ENCODE results near the gene PHF20.
"Not testable (repeated sequence)": the region's sequence is repeated elsewhere in the genome, so short reads cannot be mapped to it uniquely, and the experiment has no call there.

PHF20 gene

DNA sequence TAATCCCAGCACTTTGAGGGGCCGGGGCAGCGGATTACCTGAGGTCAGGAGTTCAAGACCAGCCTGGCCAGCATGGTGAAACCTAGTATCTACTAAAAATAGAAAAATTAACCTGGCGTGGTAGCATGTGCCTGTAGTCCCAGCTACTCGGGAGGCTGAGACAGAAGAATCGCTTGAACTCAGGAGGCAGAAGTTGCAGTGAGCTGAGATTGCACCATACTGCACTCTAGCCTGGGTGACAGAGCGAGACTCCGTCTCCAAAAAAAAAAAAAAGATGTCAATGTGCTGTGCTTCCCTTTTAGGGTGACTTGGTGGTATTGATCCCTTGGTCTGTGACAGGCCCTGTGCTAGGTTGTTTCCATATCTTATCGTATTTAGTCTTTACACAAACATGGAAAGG, 79.8 kb downstream of the PHF20 start:
- H3K27ac ChIP-seq (ENCODE audit: low read depth, low read length); H3K9me3 ChIP-seq (ENCODE audit: control insufficient read depth in 5 of 5, low read length in 5 of 5); H3K4me3 ChIP-seq (ENCODE audit: low read depth in 1 of 5, low read length in 5 of 5); H3K9ac ChIP-seq (ENCODE audit: low read length in 5 of 5); H3K4me1 ChIP-seq (ENCODE audit: control insufficient read depth in 5 of 5, insufficient read depth in 5 of 5, low read length in 5 of 5); H3K27me3 ChIP-seq (ENCODE audit: control insufficient read depth in 5 of 5, insufficient read depth in 4 of 5, low read length in 5 of 5): not testable (repeated sequence)
- H3K36me3 ChIP-seq (ENCODE audit: control insufficient read depth in 5 of 5, insufficient read depth in 5 of 5, low read length in 5 of 5) = peaks cover 6 to 21% (median 17%) of the 10 kb centered on the region in 5 donors

DNA sequence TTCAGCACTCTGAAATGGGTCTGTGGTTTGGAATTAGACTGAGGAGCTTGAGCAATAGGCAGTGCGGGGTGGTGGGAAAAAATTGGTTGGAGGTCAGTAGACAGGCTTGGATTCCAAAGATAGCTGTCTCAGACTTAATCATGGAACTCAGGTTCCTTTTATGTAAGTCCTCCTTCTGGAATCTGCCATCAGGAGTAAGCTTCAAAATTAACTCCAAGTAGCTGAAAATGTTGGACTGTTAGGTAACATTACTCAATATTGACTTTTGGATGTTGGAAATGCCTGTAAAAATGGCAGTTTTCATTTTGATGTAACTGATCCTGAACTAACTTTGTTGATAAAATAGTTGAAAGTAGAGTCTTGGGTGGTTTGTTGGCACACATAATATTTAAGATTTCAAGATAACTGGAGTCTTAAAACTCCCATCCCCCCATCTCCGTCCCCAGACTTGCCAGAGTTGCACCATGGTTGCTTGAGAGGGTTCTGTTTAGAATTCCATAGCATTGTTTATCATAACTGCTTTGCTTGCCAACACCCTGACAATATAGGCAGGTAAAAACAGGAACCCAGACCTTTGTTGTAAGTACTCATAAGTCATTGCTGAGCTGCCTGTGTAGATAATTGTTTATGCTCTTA, 83.0 kb downstream of the PHF20 start:
- Histone ChIP-seq H3K4me1 (ENCODE audit: control insufficient read depth in 5 of 5, insufficient read depth in 5 of 5, low read length in 5 of 5) (peaks cover 0 to 5% (median 0%) of the 10 kb centered on the region in 5 donors), H3K36me3 (ENCODE audit: control insufficient read depth in 5 of 5, insufficient read depth in 5 of 5, low read length in 5 of 5) (peaks cover 9 to 19% (median 12%) of the 10 kb centered on the region in 5 donors), H3K27ac (ENCODE audit: low read depth, low read length) (no peak overlapping the region), H3K27me3 (ENCODE audit: control insufficient read depth in 5 of 5, insufficient read depth in 4 of 5, low read length in 5 of 5) (no peaks in the 10 kb centered on the region), H3K4me3 (ENCODE audit: low read depth in 1 of 5, low read length in 5 of 5) (no peak overlapping the region), H3K9ac (ENCODE audit: low read length in 5 of 5) (no peak overlapping the region), H3K9me3 (ENCODE audit: control insufficient read depth in 5 of 5, low read length in 5 of 5) (no peaks in the 10 kb centered on the region)

DNA sequence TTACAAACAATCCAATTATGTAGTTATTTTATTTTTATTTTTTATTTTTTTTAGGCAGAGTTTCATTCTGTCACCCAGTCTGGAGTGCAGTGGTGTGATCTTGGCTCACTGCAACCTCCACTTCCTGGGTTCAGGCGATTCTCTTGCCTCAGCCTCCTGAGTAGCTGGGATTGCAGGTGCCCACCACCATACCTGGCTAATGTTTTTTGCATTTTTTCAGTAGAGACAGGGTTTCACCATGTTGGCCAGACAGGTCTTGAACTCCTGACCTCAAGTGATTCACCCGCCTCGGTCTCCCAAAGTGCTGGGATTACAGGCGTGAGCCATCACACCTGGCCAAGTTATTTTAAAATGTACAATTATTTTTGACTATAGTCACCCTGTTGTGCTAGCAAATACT, 83.8 kb downstream of the PHF20 start:
- H3K4me3 ChIP-seq (ENCODE audit: low read depth in 1 of 5, low read length in 5 of 5); H3K27ac ChIP-seq (ENCODE audit: low read depth, low read length); H3K27me3 ChIP-seq (ENCODE audit: control insufficient read depth in 5 of 5, insufficient read depth in 4 of 5, low read length in 5 of 5); H3K9ac ChIP-seq (ENCODE audit: low read length in 5 of 5); H3K4me1 ChIP-seq (ENCODE audit: control insufficient read depth in 5 of 5, insufficient read depth in 5 of 5, low read length in 5 of 5); H3K9me3 ChIP-seq (ENCODE audit: control insufficient read depth in 5 of 5, low read length in 5 of 5): not testable (repeated sequence)
- H3K36me3 ChIP-seq (ENCODE audit: control insufficient read depth in 5 of 5, insufficient read depth in 5 of 5, low read length in 5 of 5) = peaks cover 8 to 18% (median 11%) of the 10 kb centered on the region in 5 donors

DNA sequence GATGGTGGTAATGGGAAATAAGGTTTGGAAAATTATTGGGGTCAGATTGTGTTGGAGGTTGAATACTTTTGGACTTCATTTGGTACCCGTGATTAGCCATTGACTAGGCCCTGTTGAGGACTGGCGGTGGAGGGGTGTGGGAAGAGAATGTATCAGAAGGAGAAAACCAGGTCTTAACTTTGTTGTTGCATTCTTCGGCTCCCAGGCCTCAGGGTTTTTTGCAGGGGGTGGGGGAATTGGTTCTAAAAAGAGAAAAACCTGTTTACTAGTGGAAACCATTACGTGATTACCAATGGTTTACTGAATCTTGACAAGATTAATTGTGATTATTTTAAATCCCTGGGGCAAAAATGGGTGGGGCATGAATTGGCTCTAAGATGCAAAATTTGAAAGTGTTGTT, 85.1 kb downstream of the PHF20 start:
- H3K9ac ChIP-seq (ENCODE audit: low read length in 5 of 5) = no peak overlapping the region
- peaks cover 4 to 15% (median 10%) of the 10 kb centered on the region in 5 donors for H3K36me3 ChIP-seq (ENCODE audit: control insufficient read depth in 5 of 5, insufficient read depth in 5 of 5, low read length in 5 of 5)
- no peaks in the 10 kb centered on the region for H3K9me3 ChIP-seq (ENCODE audit: control insufficient read depth in 5 of 5, low read length in 5 of 5)
- H3K27ac ChIP-seq (ENCODE audit: low read depth, low read length) = no peak overlapping the region
- no peak overlapping the region for H3K4me3 ChIP-seq (ENCODE audit: low read depth in 1 of 5, low read length in 5 of 5)
- no peaks in the 10 kb centered on the region for H3K27me3 ChIP-seq (ENCODE audit: control insufficient read depth in 5 of 5, insufficient read depth in 4 of 5, low read length in 5 of 5)
- H3K4me1 ChIP-seq (ENCODE audit: control insufficient read depth in 5 of 5, insufficient read depth in 5 of 5, low read length in 5 of 5) = peaks cover 0 to 2% (median 0%) of the 10 kb centered on the region in 5 donors

DNA sequence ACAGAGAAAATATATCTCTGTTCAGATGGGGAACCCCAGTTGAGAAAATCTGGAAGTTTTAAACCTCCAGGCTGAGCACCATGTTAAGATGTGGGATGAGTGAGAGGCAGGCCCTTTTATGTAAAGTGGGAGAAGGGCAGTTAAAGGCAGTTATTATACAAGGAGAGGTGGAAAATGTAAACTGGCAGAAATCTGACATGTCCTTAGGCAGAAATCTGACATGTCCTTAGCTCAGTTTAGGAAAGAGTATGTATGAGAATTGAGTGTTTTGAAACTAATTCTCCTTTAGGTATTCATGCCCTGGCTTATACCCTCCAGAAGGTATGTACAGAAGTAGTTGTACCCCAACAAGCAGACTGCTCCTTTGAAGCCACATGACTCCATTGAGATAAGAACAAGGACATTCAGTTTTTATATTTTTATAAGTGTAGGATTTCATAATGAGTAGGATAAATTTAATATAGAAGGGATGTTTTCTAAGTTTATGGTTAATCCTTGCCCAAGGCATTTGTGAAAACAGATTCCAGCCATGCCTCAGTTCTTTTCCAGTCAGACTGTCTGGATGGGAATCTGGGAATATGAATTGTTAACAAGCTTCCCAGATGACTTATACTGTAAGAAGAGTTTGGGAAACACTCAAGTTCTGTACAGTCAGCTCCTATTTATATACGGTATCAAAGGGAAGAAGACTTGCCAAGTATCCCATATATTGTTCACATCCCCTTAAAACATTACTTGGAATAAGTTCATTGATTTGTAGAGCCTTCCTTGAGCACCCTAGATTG, 94.8 kb downstream of the PHF20 start:
- H3K9ac ChIP-seq (ENCODE audit: low read length in 5 of 5) = no peak overlapping the region
- H3K27ac ChIP-seq (ENCODE audit: low read depth, low read length) = no peak overlapping the region
- H3K36me3 ChIP-seq (ENCODE audit: control insufficient read depth in 5 of 5, insufficient read depth in 5 of 5, low read length in 5 of 5) = peaks cover 0 to 13% (median 8%) of the 10 kb centered on the region in 5 donors
- no peaks in the 10 kb centered on the region for H3K9me3 ChIP-seq (ENCODE audit: control insufficient read depth in 5 of 5, low read length in 5 of 5)
- no peaks in the 10 kb centered on the region for H3K27me3 ChIP-seq (ENCODE audit: control insufficient read depth in 5 of 5, insufficient read depth in 4 of 5, low read length in 5 of 5)
- peaks cover 0 to 7% (median 0%) of the 10 kb centered on the region in 5 donors for H3K4me1 ChIP-seq (ENCODE audit: control insufficient read depth in 5 of 5, insufficient read depth in 5 of 5, low read length in 5 of 5)
- no peak overlapping the region for H3K4me3 ChIP-seq (ENCODE audit: low read depth in 1 of 5, low read length in 5 of 5)

DNA sequence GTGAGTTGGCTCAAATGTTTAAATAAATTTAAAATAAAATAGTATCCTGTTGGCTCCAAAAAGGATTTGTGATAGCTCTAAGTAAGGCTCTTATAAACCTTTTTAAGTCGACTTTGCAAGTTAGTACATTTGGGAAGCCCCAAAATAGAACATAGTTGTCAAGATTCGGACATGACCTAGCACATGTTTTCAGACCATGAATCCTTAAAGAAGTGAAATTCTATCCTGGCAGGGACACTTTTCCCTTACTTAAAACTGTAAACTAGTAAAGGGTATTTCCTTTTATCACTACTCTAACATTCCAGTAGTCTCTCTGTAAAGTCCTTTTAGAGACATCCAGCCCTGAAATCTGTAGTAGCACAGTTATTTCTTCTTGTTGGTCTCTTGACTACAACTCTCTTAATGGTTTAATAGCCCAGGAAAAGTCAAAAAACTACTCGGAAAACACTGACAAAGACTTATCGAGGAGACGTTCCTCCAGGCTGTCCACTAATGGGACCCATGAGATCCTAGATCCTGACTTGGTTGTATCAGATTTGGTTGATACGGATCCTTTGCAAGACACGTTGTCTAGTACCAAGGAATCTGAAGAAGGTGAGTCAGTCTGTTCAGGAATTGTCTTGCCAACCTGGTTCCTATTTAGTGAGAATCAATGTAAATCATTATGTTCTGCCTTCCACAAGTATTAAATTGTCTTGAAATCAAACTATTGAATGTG, 98.9 kb downstream of the PHF20 start:
- no peaks in the 10 kb centered on the region for H3K9me3 ChIP-seq (ENCODE audit: control insufficient read depth in 5 of 5, low read length in 5 of 5)
- no peak overlapping the region for H3K4me3 ChIP-seq (ENCODE audit: low read depth in 1 of 5, low read length in 5 of 5)
- H3K4me1 ChIP-seq (ENCODE audit: control insufficient read depth in 5 of 5, insufficient read depth in 5 of 5, low read length in 5 of 5) = peaks cover 0 to 7% (median 0%) of the 10 kb centered on the region in 5 donors
- H3K9ac ChIP-seq (ENCODE audit: low read length in 5 of 5) = peak overlapping the region in 1 of 5 donors; percentile 26
- H3K27me3 ChIP-seq (ENCODE audit: control insufficient read depth in 5 of 5, insufficient read depth in 4 of 5, low read length in 5 of 5) = no peaks in the 10 kb centered on the region
- peaks cover 0 to under 1% (median 0%) of the 10 kb centered on the region in 5 donors for H3K36me3 ChIP-seq (ENCODE audit: control insufficient read depth in 5 of 5, insufficient read depth in 5 of 5, low read length in 5 of 5)
- peak overlapping the region; percentile 26 for H3K27ac ChIP-seq (ENCODE audit: low read depth, low read length)

DNA sequence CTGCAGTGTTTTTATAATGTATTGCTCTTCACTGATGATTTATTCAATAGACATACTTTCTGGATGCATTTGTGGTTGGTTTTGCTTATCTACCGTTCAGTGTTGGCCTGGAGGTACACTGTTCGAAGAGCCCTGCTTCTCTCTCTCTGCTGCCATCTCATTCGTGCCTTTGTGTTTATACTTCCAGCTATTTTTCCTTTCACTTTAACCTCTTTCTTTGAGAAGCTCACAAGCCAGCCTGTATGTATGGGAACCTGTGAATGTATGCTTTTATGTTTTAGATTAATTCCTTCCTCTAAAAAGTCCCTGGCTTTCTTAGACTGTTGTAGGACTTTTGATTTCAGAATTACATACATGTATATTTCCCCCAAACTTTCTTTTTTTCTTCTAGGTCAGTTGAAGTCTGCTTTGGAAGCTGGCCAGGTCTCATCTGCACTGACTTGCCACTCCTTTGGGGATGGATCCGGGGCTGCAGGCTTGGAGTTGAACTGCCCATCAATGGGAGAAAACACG, 99.5 kb downstream of the PHF20 start:
- Histone ChIP-seq H3K9ac (ENCODE audit: low read length in 5 of 5) (peak overlapping the region in 1 of 5 donors; percentile 26), H3K4me1 (ENCODE audit: control insufficient read depth in 5 of 5, insufficient read depth in 5 of 5, low read length in 5 of 5) (peaks cover 0 to 7% (median 0%) of the 10 kb centered on the region in 5 donors), H3K4me3 (ENCODE audit: low read depth in 1 of 5, low read length in 5 of 5) (peak overlapping the region in 1 of 5 donors; percentile 3), H3K27me3 (ENCODE audit: control insufficient read depth in 5 of 5, insufficient read depth in 4 of 5, low read length in 5 of 5) (no peaks in the 10 kb centered on the region), H3K36me3 (ENCODE audit: control insufficient read depth in 5 of 5, insufficient read depth in 5 of 5, low read length in 5 of 5) (no peaks in the 10 kb centered on the region), H3K9me3 (ENCODE audit: control insufficient read depth in 5 of 5, low read length in 5 of 5) (no peaks in the 10 kb centered on the region), H3K27ac (ENCODE audit: low read depth, low read length) (peak overlapping the region; percentile 26)

DNA sequence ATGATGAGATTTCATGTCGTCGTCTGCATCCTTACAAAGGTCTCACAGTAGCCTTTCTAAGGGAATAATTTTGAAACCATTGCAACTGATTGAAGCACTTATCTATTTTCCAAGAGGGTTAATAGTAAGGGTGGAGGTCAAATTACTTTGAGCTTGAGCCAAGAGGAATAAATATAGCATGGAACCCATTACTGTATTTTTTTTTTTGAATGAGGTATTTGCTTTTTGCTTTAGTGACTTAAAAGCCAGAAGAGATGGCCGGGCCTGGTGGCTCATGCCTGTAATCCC, 104.2 kb downstream of the PHF20 start:
- Histone ChIP-seq H3K27ac (ENCODE audit: low read depth, low read length) (no peak overlapping the region), H3K4me1 (ENCODE audit: control insufficient read depth in 5 of 5, insufficient read depth in 5 of 5, low read length in 5 of 5) (peaks cover 0 to 4% (median 0%) of the 10 kb centered on the region in 5 donors), H3K36me3 (ENCODE audit: control insufficient read depth in 5 of 5, insufficient read depth in 5 of 5, low read length in 5 of 5) (peaks cover 0 to 7% (median 3%) of the 10 kb centered on the region in 5 donors), H3K9me3 (ENCODE audit: control insufficient read depth in 5 of 5, low read length in 5 of 5) (no peaks in the 10 kb centered on the region), H3K4me3 (ENCODE audit: low read depth in 1 of 5, low read length in 5 of 5) (no peak overlapping the region), H3K9ac (ENCODE audit: low read length in 5 of 5) (no peak overlapping the region), H3K27me3 (ENCODE audit: control insufficient read depth in 5 of 5, insufficient read depth in 4 of 5, low read length in 5 of 5) (no peaks in the 10 kb centered on the region)

DNA sequence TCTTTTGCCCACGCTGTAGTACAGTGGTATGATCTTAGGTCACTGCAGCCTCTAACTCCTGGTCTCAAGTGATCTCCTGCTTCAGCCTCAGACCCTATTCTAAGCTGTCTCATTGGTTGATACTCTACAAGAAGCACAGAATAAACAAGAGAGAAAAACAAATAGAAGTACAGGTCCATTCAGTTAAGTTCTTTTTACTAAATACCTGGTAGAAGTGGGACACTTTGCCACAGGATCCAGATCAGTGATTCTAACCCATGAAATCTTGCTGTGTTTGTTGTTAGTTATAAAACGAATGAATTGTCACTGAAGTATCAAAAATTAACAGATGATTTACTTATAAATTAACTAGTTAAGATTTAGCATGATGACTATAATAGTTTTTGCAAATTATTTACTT, 105.8 kb downstream of the PHF20 start:
- Histone ChIP-seq H3K4me1 (ENCODE audit: control insufficient read depth in 5 of 5, insufficient read depth in 5 of 5, low read length in 5 of 5) (no peaks in the 10 kb centered on the region), H3K27ac (ENCODE audit: low read depth, low read length) (no peak overlapping the region), H3K9me3 (ENCODE audit: control insufficient read depth in 5 of 5, low read length in 5 of 5) (no peaks in the 10 kb centered on the region), H3K27me3 (ENCODE audit: control insufficient read depth in 5 of 5, insufficient read depth in 4 of 5, low read length in 5 of 5) (no peaks in the 10 kb centered on the region), H3K4me3 (ENCODE audit: low read depth in 1 of 5, low read length in 5 of 5) (no peak overlapping the region), H3K9ac (ENCODE audit: low read length in 5 of 5) (no peak overlapping the region), H3K36me3 (ENCODE audit: control insufficient read depth in 5 of 5, insufficient read depth in 5 of 5, low read length in 5 of 5) (peaks cover 0 to 7% (median 4%) of the 10 kb centered on the region in 5 donors)
